Stimulated activated CD8-positive, alpha-beta memory T cell treated with anti-CD3 and anti-CD28 coated beads, Interleukin-2, amount 100 ng/mL, for 1 hour (primary cell): ENCODE data around the gene GDPD5.

Experiments
- DNase-seq, 2 donors: peaks; one replicate each; pipeline ENCODE4 v3.0.0-alpha.2; 2020; ENCODE audit warnings: low read depth in 2 of 2

GDPD5 gene

GRCh38 chr11:75449271-75449670 is 76.5 kb downstream of the GDPD5 start:
- no peak for DNase-seq

DNA sequence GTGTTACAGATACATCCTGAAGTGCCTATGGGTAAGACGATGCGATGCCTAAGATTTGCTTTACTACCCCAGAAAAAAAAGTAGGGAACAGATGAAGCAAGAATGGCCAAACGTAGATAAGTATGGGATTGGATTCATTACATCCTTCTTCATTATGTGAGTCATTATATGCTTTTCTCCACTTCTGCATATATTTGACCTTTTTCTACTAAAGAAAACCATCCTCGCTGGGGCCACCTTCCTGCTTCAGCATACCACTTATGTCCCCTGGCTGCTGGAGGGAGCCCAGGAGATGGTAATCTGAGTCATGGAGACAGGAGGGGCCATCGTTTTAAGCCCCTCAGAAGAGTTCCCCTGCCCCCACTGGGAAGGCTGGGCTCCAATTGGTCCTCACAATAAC is 78.3 kb downstream of the GDPD5 start:
- DNase-seq, result no peak

GRCh38 chr11:75445315-75445953 is 80.3 kb downstream of the GDPD5 start:
- peak; percentile 45 to 56 for DNase-seq

DNA sequence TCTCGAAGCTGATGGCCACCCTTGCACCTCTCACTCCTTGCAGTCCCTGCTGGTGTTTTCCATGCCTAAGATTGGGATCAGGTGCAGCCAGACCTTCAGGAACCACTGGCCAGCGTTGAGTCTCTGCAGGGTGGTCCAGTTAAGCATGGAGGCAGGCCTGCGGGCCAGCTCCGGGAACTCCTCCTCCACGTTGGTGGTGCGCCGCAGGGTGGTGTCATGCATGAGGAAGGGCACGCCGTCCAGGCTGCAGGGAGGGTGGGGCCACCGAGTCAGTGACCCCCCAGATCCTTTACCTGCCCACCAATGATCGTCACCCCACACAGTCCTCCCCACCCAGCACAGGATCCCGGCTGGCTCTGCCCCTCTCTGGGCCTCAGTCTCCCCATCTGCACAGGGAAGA is 82.7 kb downstream of the GDPD5 start:
- DNase-seq, result no peak

DNA sequence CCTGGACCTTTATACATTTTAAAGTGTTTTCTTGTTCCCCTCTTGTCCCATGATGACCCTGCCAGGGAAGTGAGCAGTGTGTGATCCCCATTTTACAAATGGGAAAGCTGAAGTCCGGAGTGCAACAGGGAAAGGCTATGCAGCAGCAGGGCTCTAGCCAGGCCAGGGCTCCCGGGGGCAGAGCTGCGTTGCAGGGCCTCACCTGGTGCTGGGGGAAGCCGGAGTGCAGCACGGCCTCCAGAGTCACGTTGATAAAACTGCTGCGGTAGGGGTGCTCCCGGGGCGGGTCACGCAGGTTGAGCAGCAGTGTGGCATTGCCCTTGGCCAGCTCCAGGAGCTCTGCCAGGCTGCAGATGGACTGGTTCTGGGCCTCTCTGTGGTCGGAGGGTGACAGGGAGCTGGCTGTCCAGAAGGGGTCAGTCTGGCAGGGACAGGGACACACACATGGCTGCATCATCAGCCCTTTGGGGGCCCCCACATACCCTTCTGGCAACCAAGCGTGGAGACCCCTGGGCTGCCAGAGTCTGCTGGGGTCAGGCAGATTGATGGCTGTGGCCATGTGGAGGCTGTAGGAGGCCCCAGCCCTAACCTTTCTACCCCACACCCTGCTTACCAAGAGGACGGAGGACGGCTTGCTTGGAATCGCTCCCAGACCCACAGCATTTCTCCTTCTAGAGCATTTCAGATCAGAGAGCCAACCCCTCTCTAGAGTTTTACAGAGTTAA is 83.4 kb downstream of the GDPD5 start:
- DNase-seq, result no peak

DNA sequence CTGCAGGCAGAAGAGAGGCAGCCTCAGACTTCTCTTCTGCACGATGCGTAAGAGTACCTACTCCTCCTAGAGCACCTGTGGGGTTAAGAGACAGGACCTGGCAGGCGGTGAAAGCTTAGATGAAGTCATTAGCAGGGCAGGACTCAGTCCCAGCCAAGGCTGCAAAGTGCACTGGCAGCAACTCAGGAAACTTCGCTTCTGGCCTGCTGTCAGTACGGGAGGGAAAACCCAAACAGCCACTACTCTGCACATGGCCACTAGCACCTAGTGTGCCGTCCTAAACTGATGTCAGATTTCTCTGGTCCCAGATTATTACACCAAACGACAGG is 84.0 kb downstream of the GDPD5 start:
- DNase-seq, result no peak

DNA sequence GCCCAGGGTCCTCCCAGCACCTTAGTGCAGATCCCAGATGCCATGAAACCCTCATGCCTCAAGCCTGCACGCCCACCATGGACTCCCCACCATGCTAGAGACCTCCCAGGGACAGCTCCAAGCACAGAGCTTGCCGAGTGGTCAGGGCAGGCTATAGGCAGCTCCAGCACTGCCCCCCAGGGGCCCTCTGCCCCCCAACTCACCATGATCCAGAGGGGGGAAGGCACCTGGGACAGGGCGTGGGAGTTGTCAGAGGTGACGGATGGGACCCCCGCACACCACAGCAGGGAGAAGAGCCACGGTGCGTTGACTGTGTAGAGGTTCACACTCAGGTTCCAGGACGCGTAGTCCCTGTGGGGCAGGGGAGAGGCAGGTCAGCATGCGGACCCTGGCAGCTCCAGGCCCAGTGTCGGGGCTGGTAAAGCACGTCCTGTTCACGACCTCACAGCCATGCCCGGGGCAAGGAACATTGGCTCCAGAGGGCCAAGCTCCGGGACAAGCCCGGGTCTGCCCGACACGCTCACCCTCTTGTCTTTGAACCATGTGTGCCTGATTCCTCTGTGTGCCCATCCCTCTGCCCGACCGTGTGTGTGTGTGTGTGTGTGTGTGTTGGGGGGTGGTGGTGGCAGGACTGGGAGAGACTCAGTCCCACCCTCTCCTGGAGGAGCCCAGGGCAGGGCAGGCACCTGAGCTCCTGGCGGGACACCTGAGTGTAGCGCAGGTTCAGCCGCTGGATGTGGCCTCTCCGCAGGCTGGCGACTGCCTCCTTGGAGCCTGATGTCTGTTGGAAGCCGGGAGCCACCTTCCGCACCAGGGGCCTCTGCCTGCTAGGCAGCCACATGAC is 84.6 kb downstream of the GDPD5 start:
- DNase-seq, result no peak

DNA sequence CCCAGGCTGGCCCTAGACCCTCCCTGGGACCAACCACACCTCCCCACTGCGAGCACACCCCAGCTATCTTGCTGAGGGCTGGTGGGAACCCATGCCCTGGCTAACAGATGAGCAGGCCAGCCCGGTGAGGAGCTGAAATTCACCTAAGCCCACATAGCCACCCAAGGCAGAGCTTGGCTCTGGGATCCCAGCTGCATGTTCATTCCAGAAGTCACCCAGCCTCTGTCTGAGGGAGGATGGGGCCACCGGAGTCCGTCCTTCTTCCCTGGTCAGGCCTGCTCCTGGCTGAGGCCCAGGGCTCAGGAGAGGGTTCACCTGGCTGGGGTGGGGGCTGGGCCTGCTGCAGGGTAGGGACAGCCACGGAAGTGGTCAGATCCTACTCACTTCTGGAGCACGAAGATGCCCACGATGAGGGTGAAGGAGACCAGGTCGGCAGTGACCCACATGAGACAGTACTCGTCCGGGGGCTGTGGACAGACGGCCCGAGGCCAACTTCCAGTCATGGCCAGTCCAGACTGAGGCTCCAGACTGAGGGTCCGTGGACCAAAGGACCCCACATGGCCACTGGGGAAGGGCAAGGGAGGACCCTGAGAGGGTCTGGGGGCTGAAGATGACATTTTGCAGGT is 86.1 kb downstream of the GDPD5 start:
- no peak for DNase-seq

DNA sequence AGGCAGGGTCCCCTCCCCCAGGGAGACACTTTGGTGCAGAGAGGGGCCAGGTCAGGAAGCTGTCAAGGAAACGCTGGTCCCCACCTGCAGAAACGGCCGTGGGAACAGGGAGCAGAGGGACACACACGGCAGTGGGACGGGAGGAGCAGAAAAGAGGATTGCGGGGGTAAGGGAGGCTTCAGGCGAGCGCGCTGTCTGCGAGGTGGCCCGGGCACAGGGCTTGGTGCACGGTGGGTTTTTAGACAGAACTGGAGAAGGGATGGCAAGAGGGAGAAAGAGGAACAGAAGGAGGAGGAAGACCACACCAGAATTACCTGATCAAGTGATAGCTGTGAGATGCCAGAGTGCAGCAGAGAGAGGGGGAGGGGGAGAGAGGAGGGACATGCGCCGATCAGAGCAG is 86.7 kb downstream of the GDPD5 start:
- DNase-seq, result no peak

- DNase-seq, result no peak
Observed at GRCh38 chr11:75437966-75438659, 87.6 kb downstream of the GDPD5 start.

DNA sequence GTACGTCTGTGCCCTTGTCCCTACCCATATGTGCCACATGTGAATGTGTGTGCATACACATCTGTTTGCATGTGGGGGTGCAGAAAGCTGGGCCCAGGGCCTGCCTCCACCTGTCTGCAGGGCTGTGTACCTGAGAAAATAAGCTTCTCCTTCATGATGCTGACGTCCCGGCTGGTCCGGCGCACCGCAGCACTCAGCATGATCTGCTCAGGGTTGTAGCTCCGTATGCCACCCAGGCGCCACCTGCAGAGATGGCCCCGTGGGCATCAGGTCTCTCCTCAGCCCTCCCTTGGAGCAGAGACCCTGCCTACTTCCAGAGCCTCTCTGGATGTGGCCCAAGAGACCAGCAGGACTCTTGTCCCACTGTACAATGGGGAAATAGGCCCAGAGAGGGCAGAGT is 88.9 kb downstream of the GDPD5 start:
- DNase-seq, result no peak

DNA sequence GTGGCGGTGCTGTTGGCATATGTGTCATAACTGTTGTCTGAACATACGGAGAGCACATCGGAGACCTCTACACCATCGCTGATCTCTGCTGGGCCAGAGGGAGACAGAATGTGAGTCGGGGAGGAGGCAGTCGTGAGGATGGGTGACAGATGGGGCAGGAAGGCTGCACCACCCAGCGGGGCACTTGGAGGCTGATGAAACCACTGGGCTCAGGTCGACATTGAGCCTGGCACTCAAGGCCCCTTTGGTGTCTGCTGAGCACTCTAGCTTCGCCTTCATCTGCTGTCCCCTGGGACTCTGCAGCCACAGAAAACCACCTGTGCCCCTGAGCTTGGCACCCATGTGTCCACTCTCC is 90.2 kb downstream of the GDPD5 start:
- DNase-seq, result no peak

GRCh38 chr11:75434886-75435570 is 90.7 kb downstream of the GDPD5 start:
- no peak for DNase-seq

- no peak for DNase-seq
Observed at GRCh38 chr11:75434051-75434450, 91.7 kb downstream of the GDPD5 start.

DNA sequence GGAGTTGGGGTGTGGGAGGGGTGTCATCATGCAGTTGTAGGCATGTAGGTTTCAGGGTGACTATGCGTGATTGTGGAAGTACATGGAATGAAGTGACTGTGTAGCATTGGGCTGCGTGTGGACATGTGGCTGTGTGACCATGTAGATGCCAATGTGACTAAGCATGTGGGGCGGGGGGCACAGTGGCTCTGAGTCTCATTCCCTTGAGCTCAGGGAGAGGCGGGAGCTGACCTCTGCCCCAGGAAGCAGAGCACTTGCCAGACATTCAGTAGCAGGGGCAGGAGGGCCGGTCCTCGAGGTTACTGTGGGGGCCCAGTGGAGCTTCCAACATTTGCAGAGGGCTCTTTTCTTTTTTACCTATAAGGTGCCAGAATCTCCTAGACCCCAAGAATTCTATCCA is 92.3 kb downstream of the GDPD5 start:
- DNase-seq, result no peak

GRCh38 chr11:75432911-75433321 is 92.8 kb downstream of the GDPD5 start, which contains the start of gene KLHL35:
Gene KLHL35 (minus strand): TSS chr11:75433203. CDS start chr11:75430629, 2,574 bp downstream.
- no peak for DNase-seq

DNA sequence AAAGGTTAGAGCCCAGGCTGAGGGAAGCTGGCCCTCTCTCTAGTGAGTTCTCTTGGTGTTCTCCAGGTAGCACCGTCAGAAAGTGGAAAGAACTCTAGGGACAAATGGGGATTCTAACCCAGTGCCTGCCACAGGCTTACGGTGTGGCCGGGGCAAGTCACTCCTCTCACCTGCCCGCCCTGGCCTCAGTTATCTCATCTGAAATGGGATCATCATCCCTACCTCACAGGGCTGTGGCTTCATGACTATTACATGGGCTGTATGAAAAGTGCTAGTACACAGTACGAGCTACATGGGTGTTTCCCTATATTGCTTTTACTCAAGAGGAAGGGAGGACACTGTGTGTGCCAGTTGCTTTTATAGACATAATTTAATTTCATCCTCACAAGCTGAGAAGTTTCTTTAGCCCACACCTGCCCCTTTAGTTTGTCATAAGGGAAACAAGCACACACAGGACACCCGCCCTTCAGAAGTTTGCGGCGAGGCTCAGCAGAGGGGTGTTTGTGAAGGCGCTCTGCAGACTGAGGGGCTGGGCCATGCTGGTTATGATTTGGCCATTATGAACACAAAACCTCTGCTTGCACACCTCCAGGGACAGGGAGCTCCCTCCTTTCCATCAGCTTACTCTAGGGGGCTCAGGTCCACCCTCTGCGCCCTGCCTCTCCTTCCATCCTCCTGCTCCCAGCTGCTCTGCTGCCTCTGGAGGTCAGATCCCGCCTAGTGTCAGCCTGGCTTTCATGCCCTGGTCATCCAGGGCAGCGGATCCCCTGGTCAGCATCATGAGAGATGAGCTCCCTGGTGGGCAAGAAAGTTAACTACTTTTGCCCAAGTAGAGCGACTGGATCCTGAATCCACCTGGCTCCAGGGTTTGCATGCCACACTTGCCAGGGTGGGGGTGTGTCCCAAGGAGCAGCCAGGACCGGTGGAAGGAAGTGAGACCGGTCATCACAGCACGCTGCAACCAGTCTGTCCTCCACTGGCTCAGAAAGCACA is 93.9 kb downstream of the GDPD5 start:
- DNase-seq, result no peak

GRCh38 chr11:75430714-75431532 is 94.8 kb downstream of the GDPD5 start:
- no peak for DNase-seq
